HG02981 (cell line): ENCODE data around the gene HHIP.
A peak's percentile ranks its signal among the peaks of the same experiment; 100 is the strongest.
"Not testable (repeated sequence)": the region's sequence is repeated elsewhere in the genome, so short reads cannot be mapped to it uniquely, and the experiment has no call there.

Experiments
- ATAC-seq: cut with Tn5 transposase; IDR thresholded peaks from one replicate; pipeline ENCODE4 v1.9.1; 2021; ENCODE audit warnings: mild to moderate bottlenecking, moderate library complexity; ENCODE audit not compliant: unreplicated experiment

Gene HHIP

GRCh38 chr4:144748814-144749555, 103.0 kb downstream of the HHIP start:
- no peak for ATAC-seq

- no peak for ATAC-seq
Observed at GRCh38 chr4:144750348-144750747, 104.4 kb downstream of the HHIP start.

GRCh38 chr4:144754562-144755410, 108.8 kb downstream of the HHIP start:
- ATAC-seq, result no peak

GRCh38 chr4:144757969-144758368, 112.0 kb downstream of the HHIP start:
- no peak for ATAC-seq

GRCh38 chr4:144768809-144769208, 122.9 kb downstream of the HHIP start:
- not testable (repeated sequence) for ATAC-seq

- ATAC-seq, result no peak
Observed at GRCh38 chr4:144778364-144778763, 132.4 kb downstream of the HHIP start.

GRCh38 chr4:144782345-144782744, 136.4 kb downstream of the HHIP start:
- ATAC-seq, result no peak

- ATAC-seq, result no peak
Observed at GRCh38 chr4:144785961-144786360, 140.0 kb downstream of the HHIP start.

- ATAC-seq, result peak; percentile 58
Observed at GRCh38 chr4:144787365-144788258, 141.7 kb downstream of the HHIP start.

GRCh38 chr4:144788469-144788868, 142.5 kb downstream of the HHIP start:
- ATAC-seq, result no peak

GRCh38 chr4:144791933-144792332, 146.0 kb downstream of the HHIP start:
- not testable (repeated sequence) for ATAC-seq
